ENCODE measurements around the gene RFX6. TPM values are rescaled to one million over a fixed set of nuclear protein-coding genes. Genes with fewer than 3 reads are reported as not detected.

Gene RFX6
- total and polyA plus RNA-seq, 9 donors: not detected

- H3K9me3 ChIP-seq: no peaks in the 10 kb centered on the region
Measured at GRCh38 chr6:116858060-116858459, 19.0 kb upstream of the RFX6 start.

GRCh38 chr6:116859264-116859663 lies 17.8 kb upstream of the RFX6 start:
- H3K9me3 ChIP-seq: no peaks in the 10 kb centered on the region
- no peaks in the 10 kb centered on the region for H3K4me1 ChIP-seq (ENCODE audit: insufficient read depth)
- H3K4me3 ChIP-seq: no peak overlapping the region
- intact Hi-C loops (cut with DNase I): no loop called here
- no peak overlapping the region for H3K27ac ChIP-seq
- no peaks in the 10 kb centered on the region for H3K36me3 ChIP-seq
- no peak for DNase-seq
- TF ChIP-seq, protein P1, sequence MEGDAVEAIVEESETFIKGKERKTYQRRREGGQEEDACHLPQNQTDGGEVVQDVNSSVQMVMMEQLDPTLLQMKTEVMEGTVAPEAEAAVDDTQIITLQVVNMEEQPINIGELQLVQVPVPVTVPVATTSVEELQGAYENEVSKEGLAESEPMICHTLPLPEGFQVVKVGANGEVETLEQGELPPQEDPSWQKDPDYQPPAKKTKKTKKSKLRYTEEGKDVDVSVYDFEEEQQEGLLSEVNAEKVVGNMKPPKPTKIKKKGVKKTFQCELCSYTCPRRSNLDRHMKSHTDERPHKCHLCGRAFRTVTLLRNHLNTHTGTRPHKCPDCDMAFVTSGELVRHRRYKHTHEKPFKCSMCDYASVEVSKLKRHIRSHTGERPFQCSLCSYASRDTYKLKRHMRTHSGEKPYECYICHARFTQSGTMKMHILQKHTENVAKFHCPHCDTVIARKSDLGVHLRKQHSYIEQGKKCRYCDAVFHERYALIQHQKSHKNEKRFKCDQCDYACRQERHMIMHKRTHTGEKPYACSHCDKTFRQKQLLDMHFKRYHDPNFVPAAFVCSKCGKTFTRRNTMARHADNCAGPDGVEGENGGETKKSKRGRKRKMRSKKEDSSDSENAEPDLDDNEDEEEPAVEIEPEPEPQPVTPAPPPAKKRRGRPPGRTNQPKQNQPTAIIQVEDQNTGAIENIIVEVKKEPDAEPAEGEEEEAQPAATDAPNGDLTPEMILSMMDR (IDR thresholded peaks at IDR 0.05): no peak
- TF ChIP-seq EP300 (IDR thresholded peaks at IDR 0.05) (no peak), POLR2A (IDR thresholded peaks at IDR 0.05) (no peak)
- no peaks in the 10 kb centered on the region for H3K27me3 ChIP-seq

More at GRCh38 chr6:116858060-116858459, 19.0 kb upstream of the RFX6 start:
- no peak for DNase-seq
- Histone ChIP-seq H3K27me3 (no peaks in the 10 kb centered on the region), H3K4me1 (ENCODE audit: insufficient read depth) (no peaks in the 10 kb centered on the region), H3K27ac (no peak overlapping the region), H3K4me3 (no peak overlapping the region), H3K36me3 (no peaks in the 10 kb centered on the region)
- TF ChIP-seq POLR2A (IDR thresholded peaks at IDR 0.05): no peak
- TF ChIP-seq, protein P1 (IDR thresholded peaks at IDR 0.05): no peak
- TF ChIP-seq EP300 (IDR thresholded peaks at IDR 0.05): no peak
- intact Hi-C loops (cut with DNase I): no loop called here

DNA sequence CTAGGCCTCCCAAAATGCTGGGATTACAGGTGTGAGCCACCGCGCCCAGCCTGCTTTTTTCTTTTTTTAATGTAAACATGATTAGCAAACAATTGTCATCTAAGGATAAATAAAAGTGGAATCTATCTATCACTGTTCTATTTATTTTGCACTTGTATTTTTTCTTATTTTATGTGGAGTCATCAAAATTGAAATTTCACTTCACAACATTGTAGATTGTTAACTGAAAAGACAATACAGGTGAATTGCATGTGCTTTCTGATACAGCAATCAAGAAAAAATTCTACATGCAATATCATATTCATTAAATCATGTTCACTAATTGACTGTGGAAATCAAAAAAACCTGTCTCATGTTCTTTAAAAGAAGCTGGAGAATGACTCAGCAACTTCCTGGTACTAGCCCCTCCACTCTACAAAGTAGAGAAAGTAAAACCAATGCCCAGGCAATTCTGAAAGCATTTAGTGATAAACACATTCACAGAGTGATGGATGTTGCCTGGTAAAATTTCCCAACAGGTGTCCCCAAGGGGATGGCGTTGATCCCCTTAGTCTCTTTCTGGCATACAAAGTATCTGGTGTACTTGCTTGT lies 10.7 kb upstream of the RFX6 start:
- TF ChIP-seq POLR2A (IDR thresholded peaks at IDR 0.05) (no peak), EP300 (IDR thresholded peaks at IDR 0.05) (no peak)
- TF ChIP-seq, protein P1 (IDR thresholded peaks at IDR 0.05): no peak
- intact Hi-C loops (cut with DNase I): no loop called here
- H3K27me3 ChIP-seq: no peaks in the 10 kb centered on the region
- H3K4me1 ChIP-seq (ENCODE audit: insufficient read depth): no peaks in the 10 kb centered on the region
- H3K4me3 ChIP-seq: no peak overlapping the region
- no peaks in the 10 kb centered on the region for H3K36me3 ChIP-seq
- 88 to 89% (median 89%) methylated on average over 3 of the region's 3 CpGs for WGBS, 3 donors
- no peaks in the 10 kb centered on the region for H3K9me3 ChIP-seq
- H3K27ac ChIP-seq: no peak overlapping the region
- DNase-seq: no peak

DNA sequence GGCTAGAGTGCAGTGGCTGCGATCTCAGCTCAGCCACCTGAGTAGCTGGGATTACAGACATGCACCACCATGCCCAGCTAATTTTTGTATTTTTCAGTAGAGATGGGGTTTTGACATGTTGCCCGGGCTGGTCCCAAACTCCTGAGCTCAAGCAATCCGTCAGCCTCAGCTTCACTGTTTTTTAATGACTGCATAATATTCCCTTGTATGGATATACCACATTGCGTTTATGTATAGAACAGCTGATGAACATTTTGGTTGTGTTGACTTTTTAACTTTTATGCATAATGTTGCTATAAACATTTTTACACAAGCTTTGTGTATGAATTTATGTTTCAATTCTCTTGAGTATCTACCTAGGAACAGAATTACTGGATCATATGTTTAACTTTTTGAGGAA lies 4.3 kb upstream of the RFX6 start:
- H3K27me3 ChIP-seq: no peaks in the 10 kb centered on the region
- no peak overlapping the region for H3K4me3 ChIP-seq
- peaks cover 7% of the 10 kb centered on the region for H3K4me1 ChIP-seq (ENCODE audit: insufficient read depth)
- DNase-seq: no peak
- 87 to 94% (median 90%) methylated on average over 4 of the region's 4 CpGs for WGBS, 3 donors
- H3K36me3 ChIP-seq: no peaks in the 10 kb centered on the region
- TF ChIP-seq, protein P1 (IDR thresholded peaks at IDR 0.05): no peak
- no peak for TF ChIP-seq EP300 (IDR thresholded peaks at IDR 0.05)
- TF ChIP-seq POLR2A (IDR thresholded peaks at IDR 0.05): no peak
- no peak overlapping the region for H3K27ac ChIP-seq
- intact Hi-C loops (cut with DNase I): no loop called here
- no peaks in the 10 kb centered on the region for H3K9me3 ChIP-seq
